ENCODE results near the gene SORCS2.

Gene SORCS2

GRCh38 chr4:7753271-7753670 lies 560.9 kb downstream of the SORCS2 start:
- Histone ChIP-seq H3K27me3 (no peaks in the 10 kb centered on the region), H3K4me1 (no peaks in the 10 kb centered on the region), H3K9me3 (no peaks in the 10 kb centered on the region), H3K36me3 (peaks cover 21% of the 10 kb centered on the region), H3K4me3 (ENCODE audit: low read depth, low read length) (no peak overlapping the region)
- DNase-seq, result no peak
- TF ChIP-seq, protein P1, sequence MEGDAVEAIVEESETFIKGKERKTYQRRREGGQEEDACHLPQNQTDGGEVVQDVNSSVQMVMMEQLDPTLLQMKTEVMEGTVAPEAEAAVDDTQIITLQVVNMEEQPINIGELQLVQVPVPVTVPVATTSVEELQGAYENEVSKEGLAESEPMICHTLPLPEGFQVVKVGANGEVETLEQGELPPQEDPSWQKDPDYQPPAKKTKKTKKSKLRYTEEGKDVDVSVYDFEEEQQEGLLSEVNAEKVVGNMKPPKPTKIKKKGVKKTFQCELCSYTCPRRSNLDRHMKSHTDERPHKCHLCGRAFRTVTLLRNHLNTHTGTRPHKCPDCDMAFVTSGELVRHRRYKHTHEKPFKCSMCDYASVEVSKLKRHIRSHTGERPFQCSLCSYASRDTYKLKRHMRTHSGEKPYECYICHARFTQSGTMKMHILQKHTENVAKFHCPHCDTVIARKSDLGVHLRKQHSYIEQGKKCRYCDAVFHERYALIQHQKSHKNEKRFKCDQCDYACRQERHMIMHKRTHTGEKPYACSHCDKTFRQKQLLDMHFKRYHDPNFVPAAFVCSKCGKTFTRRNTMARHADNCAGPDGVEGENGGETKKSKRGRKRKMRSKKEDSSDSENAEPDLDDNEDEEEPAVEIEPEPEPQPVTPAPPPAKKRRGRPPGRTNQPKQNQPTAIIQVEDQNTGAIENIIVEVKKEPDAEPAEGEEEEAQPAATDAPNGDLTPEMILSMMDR (IDR thresholded peaks at IDR 0.05; ENCODE audit: low read depth, low read length), result no peak

DNA sequence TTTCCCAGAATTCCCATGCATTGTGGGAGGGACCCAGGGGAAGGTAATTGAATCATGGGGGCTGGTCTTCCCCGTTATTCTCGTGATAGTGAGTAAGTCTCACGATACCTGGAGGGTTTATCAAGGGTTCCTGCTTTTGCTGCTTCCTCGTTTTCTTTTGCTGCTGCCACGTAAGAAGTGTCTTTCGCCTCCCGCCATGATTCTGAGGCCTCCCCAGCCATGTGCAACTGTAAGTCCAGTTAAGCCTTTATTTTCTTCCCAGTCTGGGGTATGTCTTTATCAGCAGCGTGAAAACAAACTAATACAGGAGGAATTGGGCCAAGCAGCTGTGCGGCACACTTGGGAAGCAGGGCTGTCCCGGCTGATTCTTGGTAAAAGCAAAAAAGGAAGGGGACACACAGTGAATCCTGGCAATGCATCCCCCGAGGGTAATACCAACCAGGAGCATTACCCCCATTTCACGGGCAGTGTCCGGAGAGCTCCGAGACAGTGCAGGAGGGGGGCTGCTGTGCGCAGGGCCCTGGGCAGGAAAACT lies 561.7 kb downstream of the SORCS2 start:
- TF ChIP-seq, protein P1 (IDR thresholded peaks at IDR 0.05; ENCODE audit: low read depth, low read length), result no peak
- Histone ChIP-seq H3K27me3 (no peaks in the 10 kb centered on the region), H3K4me3 (ENCODE audit: low read depth, low read length) (no peak overlapping the region), H3K9me3 (no peaks in the 10 kb centered on the region), H3K36me3 (peaks cover 25% of the 10 kb centered on the region), H3K4me1 (no peaks in the 10 kb centered on the region)
- DNase-seq, result no peak

GRCh38 chr4:7754565-7755262 lies 562.4 kb downstream of the SORCS2 start:
- no peak for DNase-seq
- Histone ChIP-seq H3K4me1 (no peaks in the 10 kb centered on the region), H3K4me3 (ENCODE audit: low read depth, low read length) (no peak overlapping the region), H3K9me3 (no peaks in the 10 kb centered on the region), H3K27me3 (no peaks in the 10 kb centered on the region), H3K36me3 (peaks cover 32% of the 10 kb centered on the region)
- TF ChIP-seq, protein P1 (IDR thresholded peaks at IDR 0.05; ENCODE audit: low read depth, low read length), result no peak

DNA sequence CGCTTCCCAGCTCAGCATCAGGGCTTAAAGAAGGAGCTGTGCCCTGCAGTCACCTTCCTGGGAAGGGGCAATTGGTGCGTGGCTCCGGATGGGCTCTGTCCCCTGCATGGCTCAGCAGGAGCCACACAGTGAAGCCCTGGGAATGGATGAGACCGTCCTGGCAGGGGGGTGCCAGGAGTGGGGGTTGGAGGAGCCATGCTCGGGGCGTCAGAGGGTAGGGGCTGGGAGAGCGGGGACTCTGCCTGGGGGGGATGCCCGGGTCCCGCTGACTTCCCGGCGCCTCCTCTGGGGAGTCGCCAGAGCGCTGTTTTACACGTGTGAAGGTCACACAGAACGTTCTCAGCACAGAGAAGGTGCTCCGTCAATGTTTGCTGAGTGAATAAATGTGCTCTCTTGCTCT lies 563.2 kb downstream of the SORCS2 start:
- no peak overlapping the region for H3K4me3 ChIP-seq (ENCODE audit: low read depth, low read length)
- no peaks in the 10 kb centered on the region for H3K4me1 ChIP-seq
- DNase-seq, result no peak
- TF ChIP-seq, protein P1 (IDR thresholded peaks at IDR 0.05; ENCODE audit: low read depth, low read length), result no peak
- no peaks in the 10 kb centered on the region for H3K27me3 ChIP-seq
- no peaks in the 10 kb centered on the region for H3K9me3 ChIP-seq
- peaks cover 41% of the 10 kb centered on the region for H3K36me3 ChIP-seq

DNA sequence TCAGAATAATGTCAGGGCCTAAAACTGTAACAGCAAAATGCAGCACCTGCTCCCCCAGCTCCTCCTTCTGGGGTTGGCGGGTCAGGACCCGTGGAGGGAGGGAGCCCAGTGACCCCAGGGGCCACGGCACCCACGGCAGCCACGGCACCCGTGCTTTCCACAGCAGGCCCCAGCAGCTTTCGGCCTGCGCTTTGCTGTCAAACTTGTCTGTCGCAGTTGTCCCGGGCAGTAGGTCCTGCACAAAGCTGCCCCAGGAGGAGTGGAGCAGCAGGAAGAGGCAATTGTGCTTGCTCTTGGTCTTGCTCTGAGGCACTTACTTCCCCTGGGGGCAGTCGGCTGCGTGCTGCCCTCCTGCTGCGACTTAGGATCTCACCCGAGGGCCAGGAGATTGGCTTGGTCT lies 563.7 kb downstream of the SORCS2 start:
- TF ChIP-seq, protein P1 (IDR thresholded peaks at IDR 0.05; ENCODE audit: low read depth, low read length), result no peak
- Histone ChIP-seq H3K4me1 (no peaks in the 10 kb centered on the region), H3K36me3 (peaks cover 46% of the 10 kb centered on the region), H3K4me3 (ENCODE audit: low read depth, low read length) (no peak overlapping the region), H3K9me3 (no peaks in the 10 kb centered on the region), H3K27me3 (no peaks in the 10 kb centered on the region)
- DNase-seq, result no peak

GRCh38 chr4:7756561-7757355 lies 564.4 kb downstream of the SORCS2 start:
- Histone ChIP-seq H3K4me1 (no peaks in the 10 kb centered on the region), H3K4me3 (ENCODE audit: low read depth, low read length) (no peak overlapping the region), H3K36me3 (peaks cover 53% of the 10 kb centered on the region), H3K27me3 (no peaks in the 10 kb centered on the region), H3K9me3 (no peaks in the 10 kb centered on the region)
- TF ChIP-seq, protein P1 (IDR thresholded peaks at IDR 0.05; ENCODE audit: low read depth, low read length), result no peak
- no peak for DNase-seq

All from BE2C (cell line).